ENCODE results near the gene SUSD4. TPM values are rescaled to one million over a fixed set of nuclear protein-coding genes. Genes with fewer than 3 reads are reported as not detected.

SUSD4 gene
- total and polyA plus RNA-seq, 10 of the 15 experiments (the other 5 are each of a cell fraction or from before 2014, with no cell fraction given) = 0.13 to 1.1 (median 0.26) TPM; not detected in 3

DNA sequence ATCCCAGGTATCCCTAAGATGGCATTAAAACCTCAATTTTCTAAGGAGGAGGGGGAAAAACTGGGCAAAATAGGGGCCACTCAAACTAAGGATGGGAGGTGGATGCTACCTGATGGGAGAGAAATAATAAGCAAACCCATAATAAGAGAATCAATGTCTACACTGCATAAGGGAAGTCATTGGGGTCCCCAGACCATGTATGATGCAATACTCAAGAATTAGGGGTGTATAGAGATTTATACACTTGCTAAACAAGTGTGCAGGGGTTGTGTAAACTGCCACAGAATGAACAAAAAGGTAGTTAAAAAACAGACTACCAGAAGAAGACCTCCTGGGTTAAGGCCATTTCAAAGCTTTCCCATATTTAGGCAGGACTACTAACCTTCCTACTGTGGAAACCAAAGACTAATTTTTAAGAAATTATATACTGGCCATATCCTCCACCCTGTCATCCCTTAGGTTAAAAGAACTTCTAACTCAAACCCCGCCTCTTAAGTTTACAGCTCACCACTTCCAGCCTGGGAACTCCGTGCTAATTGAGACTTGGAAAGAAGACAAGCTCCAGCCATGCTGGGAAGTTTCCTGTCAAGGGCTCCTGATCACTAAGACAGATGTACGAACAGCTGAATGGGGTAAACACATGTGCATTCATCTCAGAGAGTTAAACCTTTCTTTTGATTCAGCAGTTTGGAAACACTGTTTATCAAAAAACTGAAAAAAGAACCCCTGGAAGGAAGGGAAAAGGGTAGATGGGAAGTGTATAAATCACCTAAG, 156.5 kb downstream of the SUSD4 start:
- Histone ChIP-seq H3K9ac (ENCODE audit: control insufficient read depth, insufficient read depth, low read length) (no peak overlapping the region), H3K9me3 (replicated peaks; ENCODE audit: control insufficient read depth, insufficient read depth, low read length) (no peaks in the 10 kb centered on the region), H3K27me3 (replicated peaks in 1 of 2; ENCODE audit: control insufficient read depth in 2 of 2, insufficient read depth in 2 of 2, low read length in 1 of 2) (no peaks in the 10 kb centered on the region), H2AFZ (ENCODE audit: control insufficient read depth, low read depth, low read length) (no peak overlapping the region), H3K27ac (ENCODE audit: control insufficient read depth, insufficient read depth) (no peak overlapping the region), H3K4me1 (ENCODE audit: control insufficient read depth, insufficient read depth, low read length) (no peaks in the 10 kb centered on the region), H3K79me2 (ENCODE audit: control insufficient read depth, insufficient read depth, low read length) (no peaks in the 10 kb centered on the region), H3K4me3 (no peak overlapping the region), H3K36me3 (ENCODE audit: control insufficient read depth in 2 of 2, insufficient read depth in 2 of 2, low read length in 1 of 2) (no peaks in the 10 kb centered on the region), H3K4me2 (ENCODE audit: control insufficient read depth, insufficient read depth) (no peak overlapping the region), H4K20me1 (ENCODE audit: control insufficient read depth, insufficient read depth) (no peaks in the 10 kb centered on the region)
- BruUV-seq (replicated peaks) = no TSS peak
- no peak for TF ChIP-seq CEBPB (IDR thresholded peaks at IDR 0.05; ENCODE audit: borderline replicate concordance in 1 of 2, low read depth in 2 of 2, low read length in 2 of 2)
- no peak for TF ChIP-seq MXI1 (IDR thresholded peaks at IDR 0.05; ENCODE audit: low read depth, low read length)
- no peak for TF ChIP-seq POLR2AphosphoS2 (IDR thresholded peaks at IDR 0.05; ENCODE audit: low read depth, low read length)
- ChIA-PET RAD21 (ENCODE audit: unreplicated experiment) (no interaction called here), SMC1A (ENCODE audit: uncharacterized antibody, unreplicated experiment) (interaction anchor here (0.8 to 1.9 kb wide), 6 partner anchors 10 to 84 kb away, joined by 3 to 4 read pairs (median 3); no protein-coding TSS in a partner anchor), CTCF (interaction anchor here (1.2 to 2.1 kb wide), 3 partner anchors 15 to 74 kb away, joined by 3 to 7 read pairs (median 4); no protein-coding TSS in a partner anchor), POLR2A (interaction anchor here (0.6 kb wide), 1 partner anchor 9 kb away, joined by 4 read pairs; no protein-coding TSS in a partner anchor)
- WGBS (ENCODE audit: insufficient coverage, insufficient replicate concordance, low lambda C conversion rate, missing lambda C conversion rate) = 12% methylated on average over 3 of the region's 3 CpGs
- FAIRE-seq = no peak
- in situ Hi-C loops (cut with MboI) = no loop called here
- intact Hi-C loops (cut with micrococcal nuclease; ENCODE audit: unreplicated experiment) = no loop called here
- ATAC-seq = no peak
- no peak for DNase-seq (ENCODE audit: low read depth, low spot score)

DNA sequence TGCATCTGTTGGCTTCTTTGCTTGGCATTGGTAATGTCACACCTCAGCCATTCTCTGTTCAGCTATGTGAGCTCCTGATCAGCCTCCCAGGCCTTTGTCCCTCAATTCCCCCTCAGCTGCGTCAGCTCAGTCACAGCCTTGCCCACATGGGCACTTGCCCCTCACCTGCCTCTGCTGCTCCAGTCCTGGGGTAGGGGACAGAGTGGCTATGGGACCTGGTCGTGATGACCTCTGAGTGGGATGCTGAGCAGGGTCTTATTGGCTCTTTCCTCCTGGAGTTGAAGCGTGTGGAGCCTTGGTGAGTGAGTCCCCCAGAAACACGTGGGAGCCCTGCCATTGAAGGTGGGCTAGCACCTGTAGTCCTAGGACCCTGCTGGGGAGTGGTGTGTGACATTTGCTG, 159.6 kb downstream of the SUSD4 start:
- ChIA-PET POLR2A (no interaction called here), SMC1A (ENCODE audit: uncharacterized antibody, unreplicated experiment) (no interaction called here), CTCF (interaction anchor here (0.7 to 1.8 kb wide), 2 partner anchors 71 to 81 kb away, joined by 3 to 7 read pairs; no protein-coding TSS in a partner anchor), RAD21 (ENCODE audit: unreplicated experiment) (no interaction called here)
- H3K79me2 ChIP-seq (ENCODE audit: control insufficient read depth, insufficient read depth, low read length) = no peaks in the 10 kb centered on the region
- no peak overlapping the region for H3K4me2 ChIP-seq (ENCODE audit: control insufficient read depth, insufficient read depth)
- 0% methylated on average over 4 of the region's 4 CpGs for WGBS (ENCODE audit: insufficient coverage, insufficient replicate concordance, low lambda C conversion rate, missing lambda C conversion rate)
- intact Hi-C loops (cut with micrococcal nuclease; ENCODE audit: unreplicated experiment) (no loop called here), in situ Hi-C loops (cut with MboI) (no loop called here)
- no peaks in the 10 kb centered on the region for H4K20me1 ChIP-seq (ENCODE audit: control insufficient read depth, insufficient read depth)
- H2AFZ ChIP-seq (ENCODE audit: control insufficient read depth, low read depth, low read length) = no peak overlapping the region
- DNase-seq (ENCODE audit: low read depth, low spot score) (no peak), FAIRE-seq (no peak), ATAC-seq (no peak)
- no peaks in the 10 kb centered on the region for H3K36me3 ChIP-seq (ENCODE audit: control insufficient read depth in 2 of 2, insufficient read depth in 2 of 2, low read length in 1 of 2)
- H3K4me3 ChIP-seq = no peak overlapping the region
- no peak overlapping the region for H3K27ac ChIP-seq (ENCODE audit: control insufficient read depth, insufficient read depth)
- no peaks in the 10 kb centered on the region for H3K9me3 ChIP-seq (replicated peaks; ENCODE audit: control insufficient read depth, insufficient read depth, low read length)
- no TSS peak for BruUV-seq (replicated peaks)
- TF ChIP-seq SPI1 (IDR thresholded peaks at IDR 0.05; ENCODE audit: borderline replicate concordance, insufficient read depth, low read depth, low read length) (no peak), ZNF274 (IDR thresholded peaks at IDR 0.05; ENCODE audit: insufficient read depth, insufficient read length) (no peak), MEF2B (IDR thresholded peaks at IDR 0.05; ENCODE audit: partially characterized antibody, poor library complexity, severe bottlenecking) (no peak), NFYA (IDR thresholded peaks at IDR 0.05; ENCODE audit: borderline replicate concordance, low read depth, low read length) (no peak), RUNX3 (IDR thresholded peaks at IDR 0.05; ENCODE audit: low read length) (no peak), CREB1 (IDR thresholded peaks at IDR 0.05; ENCODE audit: low read depth) (no peak)
- no peak overlapping the region for H3K9ac ChIP-seq (ENCODE audit: control insufficient read depth, insufficient read depth, low read length)
- no peaks in the 10 kb centered on the region for H3K27me3 ChIP-seq (replicated peaks in 1 of 2; ENCODE audit: control insufficient read depth in 2 of 2, insufficient read depth in 2 of 2, low read length in 1 of 2)
- H3K4me1 ChIP-seq (ENCODE audit: control insufficient read depth, insufficient read depth, low read length) = no peaks in the 10 kb centered on the region

All from GM12878 (cell line).